Measurements from ENCODE around the gene TUBA4B. TPM values are rescaled to one million over a fixed set of nuclear protein-coding genes. Genes with fewer than 3 reads are reported as not detected.

TUBA4B gene
- total RNA-seq, 4 donors from 2014 or later, result not detected

DNA sequence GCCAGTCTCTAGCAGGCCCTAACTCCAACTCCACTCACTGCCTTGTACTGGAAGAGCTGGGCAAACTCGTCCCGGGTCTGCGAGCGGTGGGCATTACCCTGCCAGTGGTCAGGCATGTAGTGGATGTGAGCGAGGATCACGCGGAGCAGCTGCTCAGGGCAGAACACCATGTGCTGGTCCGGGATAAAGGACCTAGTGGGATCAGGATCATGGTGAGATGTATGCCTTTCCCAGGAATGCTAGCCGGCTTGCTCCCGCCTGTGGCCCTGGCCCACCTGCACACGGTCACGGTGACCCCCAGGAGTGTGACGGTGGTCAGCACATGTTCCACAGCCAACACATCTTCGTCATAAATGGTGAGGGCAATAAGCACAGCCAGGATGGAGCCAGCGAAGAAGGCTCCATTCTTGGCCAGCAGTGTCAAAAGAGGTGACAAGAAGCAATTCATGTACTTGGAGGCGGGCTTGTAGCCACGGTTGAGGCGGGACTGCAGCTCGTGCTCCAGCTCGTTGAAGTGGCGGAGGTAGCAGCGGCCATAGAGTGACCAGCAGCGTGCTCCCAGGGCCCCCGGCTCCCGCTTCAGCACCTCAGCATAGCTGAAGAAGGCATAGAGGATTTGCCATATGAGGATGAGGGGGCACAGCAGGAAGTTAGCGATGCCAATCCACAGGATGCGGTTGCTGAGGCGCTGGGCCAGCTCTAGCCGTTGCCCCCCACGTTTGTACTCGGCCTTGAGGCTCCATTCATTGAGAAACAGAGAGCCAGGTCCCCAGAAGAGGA, 29.0 kb upstream of the TUBA4B start:
- no peaks in the 10 kb centered on the region for H3K27me3 ChIP-seq
- H3K27ac ChIP-seq, result no peak overlapping the region
- intact Hi-C loops (cut with DNase I), result no loop called here
- no peak for TF ChIP-seq POLR2A (IDR thresholded peaks at IDR 0.05)
- TF ChIP-seq, protein P1, sequence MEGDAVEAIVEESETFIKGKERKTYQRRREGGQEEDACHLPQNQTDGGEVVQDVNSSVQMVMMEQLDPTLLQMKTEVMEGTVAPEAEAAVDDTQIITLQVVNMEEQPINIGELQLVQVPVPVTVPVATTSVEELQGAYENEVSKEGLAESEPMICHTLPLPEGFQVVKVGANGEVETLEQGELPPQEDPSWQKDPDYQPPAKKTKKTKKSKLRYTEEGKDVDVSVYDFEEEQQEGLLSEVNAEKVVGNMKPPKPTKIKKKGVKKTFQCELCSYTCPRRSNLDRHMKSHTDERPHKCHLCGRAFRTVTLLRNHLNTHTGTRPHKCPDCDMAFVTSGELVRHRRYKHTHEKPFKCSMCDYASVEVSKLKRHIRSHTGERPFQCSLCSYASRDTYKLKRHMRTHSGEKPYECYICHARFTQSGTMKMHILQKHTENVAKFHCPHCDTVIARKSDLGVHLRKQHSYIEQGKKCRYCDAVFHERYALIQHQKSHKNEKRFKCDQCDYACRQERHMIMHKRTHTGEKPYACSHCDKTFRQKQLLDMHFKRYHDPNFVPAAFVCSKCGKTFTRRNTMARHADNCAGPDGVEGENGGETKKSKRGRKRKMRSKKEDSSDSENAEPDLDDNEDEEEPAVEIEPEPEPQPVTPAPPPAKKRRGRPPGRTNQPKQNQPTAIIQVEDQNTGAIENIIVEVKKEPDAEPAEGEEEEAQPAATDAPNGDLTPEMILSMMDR (IDR thresholded peaks at IDR 0.05), result no peak
- no peak for DNase-seq
- WGBS, 2 donors, result 91 to 95% methylated on average over 31 of the region's 31 CpGs
- H3K9me3 ChIP-seq, result no peaks in the 10 kb centered on the region
- H3K4me1 ChIP-seq, result peaks cover 19 to 23% of the 10 kb centered on the region in 2 donors
- peaks cover 55 to 56% of the 10 kb centered on the region in 2 donors for H3K36me3 ChIP-seq
- no peak overlapping the region for H3K4me3 ChIP-seq (replicated peaks in 1 of 3)

DNA sequence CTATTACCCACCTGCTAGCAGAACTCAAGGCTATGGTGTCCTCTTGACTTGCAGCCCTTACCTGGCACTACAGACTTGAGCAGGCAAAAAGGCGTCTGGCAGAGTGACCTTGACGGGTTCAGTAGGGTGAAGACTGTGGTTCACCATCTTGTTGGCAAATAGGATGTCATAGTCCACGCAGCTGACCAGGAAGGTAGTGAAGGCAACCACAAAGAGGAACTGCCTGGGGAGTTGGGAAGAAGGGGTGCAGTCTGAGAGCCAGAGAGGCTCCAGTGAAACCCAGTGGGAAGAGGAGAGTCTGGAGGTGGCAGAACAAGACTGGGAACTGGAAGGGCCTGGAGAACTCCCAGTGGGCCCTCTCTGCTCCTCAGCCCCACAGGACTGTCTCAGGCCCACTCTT, 27.7 kb upstream of the TUBA4B start:
- Histone ChIP-seq H3K27me3 (no peaks in the 10 kb centered on the region), H3K9me3 (no peaks in the 10 kb centered on the region), H3K4me1 (peaks cover 15 to 16% of the 10 kb centered on the region in 2 donors), H3K36me3 (peaks cover 53 to 56% of the 10 kb centered on the region in 2 donors), H3K27ac (no peak overlapping the region), H3K4me3 (replicated peaks in 1 of 3) (no peak overlapping the region)
- no peak for DNase-seq
- no peak for TF ChIP-seq POLR2A (IDR thresholded peaks at IDR 0.05)
- TF ChIP-seq, protein P1 (IDR thresholded peaks at IDR 0.05), result no peak
- intact Hi-C loops (cut with DNase I), result no loop called here
- 97 to 100% methylated on average over 3 of the region's 3 CpGs for WGBS, 2 donors

DNA sequence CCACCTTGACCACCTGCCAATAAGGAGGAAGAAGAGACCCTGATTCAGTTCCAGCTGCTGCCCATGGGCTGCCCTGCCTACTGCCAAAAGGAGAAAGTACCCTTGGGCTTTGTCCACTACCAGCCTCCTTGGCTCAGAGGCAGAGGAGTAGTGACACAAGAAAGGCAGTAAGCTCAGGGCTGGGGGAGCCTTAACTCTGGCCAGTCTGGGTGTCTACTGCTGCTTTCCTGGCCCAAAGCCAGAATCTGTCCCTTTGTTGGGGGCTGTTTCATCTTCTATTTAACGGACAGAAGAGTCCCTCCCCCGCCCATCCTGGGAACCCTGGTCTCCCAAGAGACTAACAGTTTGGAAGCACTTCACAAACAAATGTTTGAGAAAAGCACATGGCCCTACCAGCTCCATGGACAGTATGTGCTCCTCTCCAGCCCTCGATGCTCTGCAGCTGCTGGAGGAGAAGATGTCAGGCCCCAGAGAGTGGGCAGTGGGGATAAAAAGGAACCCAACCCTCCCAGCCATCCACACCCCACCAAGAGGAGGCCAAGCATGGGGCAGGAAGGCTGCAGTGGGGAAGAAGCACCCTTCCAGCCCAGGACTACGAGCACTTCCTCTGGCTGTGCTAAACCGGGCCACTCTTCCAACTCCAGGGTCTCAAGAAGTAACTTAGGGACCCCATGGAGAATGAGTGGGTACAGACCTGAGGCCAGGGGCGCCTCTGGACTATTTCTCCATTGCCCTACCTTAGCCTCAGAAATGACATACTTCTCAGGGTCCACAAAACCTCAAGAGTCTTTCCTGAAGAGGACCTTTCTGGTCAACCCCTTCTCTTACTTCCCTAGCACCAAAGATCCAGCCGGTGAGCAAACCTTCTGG, 24.8 kb upstream of the TUBA4B start:
- intact Hi-C loops (cut with DNase I), result no loop called here
- Histone ChIP-seq H3K4me3 (replicated peaks in 1 of 3) (peak overlapping the region; percentile 53 to 81 (median 70)), H3K27me3 (no peaks in the 10 kb centered on the region), H3K9me3 (no peaks in the 10 kb centered on the region), H3K4me1 (peaks cover 24% of the 10 kb centered on the region in 2 donors), H3K36me3 (peaks cover 42% of the 10 kb centered on the region in 2 donors), H3K27ac (peak overlapping the region in 2 of 3 donors; percentile 88 to 92)
- 36 to 55% methylated on average over 5 to 7 of the region's 7 CpGs for WGBS, 2 donors
- no peak for TF ChIP-seq POLR2A (IDR thresholded peaks at IDR 0.05)
- TF ChIP-seq, protein P1 (IDR thresholded peaks at IDR 0.05), result no peak
- no peak for DNase-seq

DNA sequence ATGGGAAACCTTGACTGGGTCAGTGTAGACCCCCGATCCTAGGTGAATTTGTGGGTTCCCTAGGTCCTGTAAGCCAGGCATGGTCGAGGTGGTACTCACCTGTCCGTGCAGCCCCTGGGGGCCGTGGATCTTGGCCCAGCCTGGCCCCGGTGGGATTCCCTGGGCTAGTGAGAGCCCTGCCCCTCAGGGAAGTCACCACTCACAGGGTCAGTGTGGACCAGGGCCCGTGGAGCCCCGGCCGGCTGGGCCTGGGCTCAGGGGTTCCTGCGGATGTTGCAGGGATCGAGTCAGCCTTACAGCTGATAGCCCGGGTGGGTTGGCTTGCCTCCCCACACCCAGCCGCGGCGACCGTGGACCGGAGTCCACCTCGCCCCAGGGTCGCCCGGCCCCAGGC, 24.1 kb upstream of the TUBA4B start:
- H3K4me3 ChIP-seq (replicated peaks in 1 of 3), result peak overlapping the region; percentile 53 to 81 (median 70)
- 0 to 3% methylated on average over 4 to 10 of the region's 19 CpGs for WGBS, 2 donors
- H3K36me3 ChIP-seq, result peaks cover 42% of the 10 kb centered on the region in 2 donors
- intact Hi-C loops (cut with DNase I), result no loop called here
- DNase-seq, result no peak
- no peaks in the 10 kb centered on the region for H3K9me3 ChIP-seq
- no peaks in the 10 kb centered on the region for H3K27me3 ChIP-seq
- TF ChIP-seq, protein P1 (IDR thresholded peaks at IDR 0.05), result no peak
- TF ChIP-seq POLR2A (IDR thresholded peaks at IDR 0.05), result no peak
- peaks cover 24% of the 10 kb centered on the region in 2 donors for H3K4me1 ChIP-seq
- H3K27ac ChIP-seq, result peak overlapping the region; percentile 86 to 92 (median 88)
